C4-2B (cell line): ENCODE data around the gene MICU1.

Experiments
- H3K27ac ChIP-seq: fragments of 450-650 bp; 2 replicates; pipeline ENCODE4 v1.5.1; 2017
- CTCF ChIP-seq: fragments of 450-650 bp; conservative IDR thresholded peaks from 2 replicates; pipeline ENCODE4 v1.5.1; 2017; ENCODE audit warnings: mild to moderate bottlenecking
- ZFX ChIP-seq: fragments of 450-650 bp; IDR thresholded peaks from 2 replicates; pipeline ENCODE4 v1.6.1; 2017

Gene MICU1

GRCh38 chr10:72601144-72601543, 24.7 kb downstream of the MICU1 start:
- TF ChIP-seq CTCF (no peak), ZFX (no peak)
- H3K27ac ChIP-seq, result no peak overlapping the region

GRCh38 chr10:72598769-72599701, 26.8 kb downstream of the MICU1 start:
- H3K27ac ChIP-seq, result no peak overlapping the region

GRCh38 chr10:72597897-72598296, 28.0 kb downstream of the MICU1 start:
- H3K27ac ChIP-seq, result no peak overlapping the region
- TF ChIP-seq CTCF, result no peak
- TF ChIP-seq ZFX, result no peak

More at GRCh38 chr10:72598769-72599701, 26.8 kb downstream of the MICU1 start:
- TF ChIP-seq ZFX (no peak), CTCF (no peak)

- no peak for TF ChIP-seq CTCF
- TF ChIP-seq ZFX, result no peak
- H3K27ac ChIP-seq, result no peak overlapping the region
Observed at GRCh38 chr10:72595436-72595835, 30.4 kb downstream of the MICU1 start.

- H3K27ac ChIP-seq, result no peak overlapping the region
- TF ChIP-seq CTCF (no peak), ZFX (no peak)
Observed at GRCh38 chr10:72593963-72594362, 31.9 kb downstream of the MICU1 start.

- TF ChIP-seq CTCF (no peak), ZFX (no peak)
Observed at GRCh38 chr10:72588266-72588665, 37.6 kb downstream of the MICU1 start.

GRCh38 chr10:72587568-72587967, 38.3 kb downstream of the MICU1 start:
- TF ChIP-seq ZFX (no peak), CTCF (no peak)
- no peak overlapping the region for H3K27ac ChIP-seq

More at GRCh38 chr10:72588266-72588665, 37.6 kb downstream of the MICU1 start:
- no peak overlapping the region for H3K27ac ChIP-seq
